ENCODE results near the gene C19orf25. TPM values are rescaled to one million over a fixed set of nuclear protein-coding genes. Genes with fewer than 3 reads are reported as not detected.
A peak's percentile ranks its signal among the peaks of the same experiment; 100 is the strongest.

C19orf25 gene
- total and polyA plus RNA-seq, 2 donors (not counting 1 experiment from before 2014, with no cell fraction given) = 11.2 to 24.8 TPM

GRCh38 chr19:1507192-1507660, 28.2 kb upstream of the C19orf25 start:
- H3K4me2 ChIP-seq (ENCODE audit: extremely low read depth, insufficient read depth, low read length) = no peak overlapping the region

GRCh38 chr19:1505991-1506881, 27.2 kb upstream of the C19orf25 start:
- Histone ChIP-seq H3K36me3 (ENCODE audit: control insufficient read depth, insufficient read depth, low read length) (no peaks in the 10 kb centered on the region), H3K79me2 (ENCODE audit: control insufficient read depth, insufficient read depth, low read length) (no peaks in the 10 kb centered on the region), H3K27me3 (ENCODE audit: control insufficient read depth, insufficient read depth, low read length) (peaks cover 9% of the 10 kb centered on the region), H3K27ac (ENCODE audit: insufficient read depth, low read length) (no peak overlapping the region), H2AFZ (ENCODE audit: low read length) (no peak overlapping the region), H4K20me1 (ENCODE audit: control insufficient read depth, extremely low read depth, insufficient read depth, low read length) (no peaks in the 10 kb centered on the region), H3K4me1 (ENCODE audit: control insufficient read depth, extremely low read depth, insufficient read depth, low read length) (peaks cover 2% of the 10 kb centered on the region), H3K4me2 (ENCODE audit: extremely low read depth, insufficient read depth, low read length) (no peak overlapping the region), H3K9ac (ENCODE audit: insufficient read depth, low read length) (no peak overlapping the region), H3K9me3 (ENCODE audit: control insufficient read depth, insufficient read depth, low read depth, low read length) (no peaks in the 10 kb centered on the region), H3K4me3 (replicated peaks in 1 of 4; ENCODE audit: control extremely low read depth in 1 of 4, insufficient read depth in 1 of 4, low read depth in 3 of 4, low read length in 4 of 4) (no peak overlapping the region)
- TF ChIP-seq CTCF (conservative IDR thresholded peaks at IDR 0.05 in 1 of 2, IDR thresholded peaks at IDR 0.05 in 1 of 2; ENCODE audit: low read depth in 1 of 2, low read length in 2 of 2) (no peak), EZH2 (IDR thresholded peaks at IDR 0.05; ENCODE audit: low read length, missing control alignments) (no peak)
- DNase-seq (ENCODE audit: low read depth in 2 of 2) = no peak

More at GRCh38 chr19:1507192-1507660, 28.2 kb upstream of the C19orf25 start:
- no peak overlapping the region for H2AFZ ChIP-seq (ENCODE audit: low read length)
- H3K27me3 ChIP-seq (ENCODE audit: control insufficient read depth, insufficient read depth, low read length) = peaks cover 9% of the 10 kb centered on the region
- H3K9ac ChIP-seq (ENCODE audit: insufficient read depth, low read length) = no peak overlapping the region
- peak overlapping the region in 2 of 4 experiments; percentile 15 to 30 for H3K4me3 ChIP-seq (replicated peaks in 1 of 4; ENCODE audit: control extremely low read depth in 1 of 4, insufficient read depth in 1 of 4, low read depth in 3 of 4, low read length in 4 of 4)
- TF ChIP-seq CTCF (conservative IDR thresholded peaks at IDR 0.05 in 1 of 2, IDR thresholded peaks at IDR 0.05 in 1 of 2; ENCODE audit: low read depth in 1 of 2, low read length in 2 of 2) (no peak), EZH2 (IDR thresholded peaks at IDR 0.05; ENCODE audit: low read length, missing control alignments) (no peak)
- no peak for DNase-seq (ENCODE audit: low read depth in 2 of 2)
- H3K9me3 ChIP-seq (ENCODE audit: control insufficient read depth, insufficient read depth, low read depth, low read length) = no peaks in the 10 kb centered on the region
- no peaks in the 10 kb centered on the region for H3K36me3 ChIP-seq (ENCODE audit: control insufficient read depth, insufficient read depth, low read length)
- H3K27ac ChIP-seq (ENCODE audit: insufficient read depth, low read length) = peak overlapping the region; percentile 82
- peaks cover 2% of the 10 kb centered on the region for H3K4me1 ChIP-seq (ENCODE audit: control insufficient read depth, extremely low read depth, insufficient read depth, low read length)
- no peaks in the 10 kb centered on the region for H4K20me1 ChIP-seq (ENCODE audit: control insufficient read depth, extremely low read depth, insufficient read depth, low read length)
- no peaks in the 10 kb centered on the region for H3K79me2 ChIP-seq (ENCODE audit: control insufficient read depth, insufficient read depth, low read length)

- Histone ChIP-seq H3K4me1 (ENCODE audit: control insufficient read depth, extremely low read depth, insufficient read depth, low read length) (peaks cover 2% of the 10 kb centered on the region), H3K27ac (ENCODE audit: insufficient read depth, low read length) (no peak overlapping the region), H3K36me3 (ENCODE audit: control insufficient read depth, insufficient read depth, low read length) (no peaks in the 10 kb centered on the region), H3K4me2 (ENCODE audit: extremely low read depth, insufficient read depth, low read length) (no peak overlapping the region), H3K27me3 (ENCODE audit: control insufficient read depth, insufficient read depth, low read length) (peaks cover 9% of the 10 kb centered on the region), H2AFZ (ENCODE audit: low read length) (no peak overlapping the region), H3K9ac (ENCODE audit: insufficient read depth, low read length) (no peak overlapping the region), H3K9me3 (ENCODE audit: control insufficient read depth, insufficient read depth, low read depth, low read length) (no peaks in the 10 kb centered on the region), H3K4me3 (replicated peaks in 1 of 4; ENCODE audit: control extremely low read depth in 1 of 4, insufficient read depth in 1 of 4, low read depth in 3 of 4, low read length in 4 of 4) (no peak overlapping the region), H3K79me2 (ENCODE audit: control insufficient read depth, insufficient read depth, low read length) (no peaks in the 10 kb centered on the region), H4K20me1 (ENCODE audit: control insufficient read depth, extremely low read depth, insufficient read depth, low read length) (no peaks in the 10 kb centered on the region)
- DNase-seq (ENCODE audit: low read depth in 2 of 2) = no peak
- TF ChIP-seq CTCF (conservative IDR thresholded peaks at IDR 0.05 in 1 of 2, IDR thresholded peaks at IDR 0.05 in 1 of 2; ENCODE audit: low read depth in 1 of 2, low read length in 2 of 2) = no peak
- no peak for TF ChIP-seq EZH2 (IDR thresholded peaks at IDR 0.05; ENCODE audit: low read length, missing control alignments)
Observed at GRCh38 chr19:1505012-1505411, 26.0 kb upstream of the C19orf25 start.
